PC-9 (cell line): Measurements from ENCODE around the gene FOXL2NB. TPM values are rescaled to one million over a fixed set of nuclear protein-coding genes. Genes with fewer than 3 reads are reported as not detected.

Source experiments
- BruUV-seq: library from RNA; stranded (reverse); fragments of 400-500 nt; replicated peaks from 2 replicates; lab custom pipeline; 2021; lab: Mats Ljungman, UMichigan
- CTCF ChIA-PET: fragments of 300-600 bp; sonication (Branson Sonifier 250); formaldehyde crosslinking; loops from one replicate; lab custom pipeline; 2022; ENCODE audit warnings: antibody characterized with exemption; lab: Charles Lee
- POLR2A ChIA-PET: fragments of 300-600 bp; sonication (Branson Sonifier 250); formaldehyde crosslinking; loops from one replicate; lab custom pipeline; 2022; ENCODE audit warnings: antibody characterized with exemption; ENCODE audit not compliant: unreplicated experiment; lab: Charles Lee
- DNase-seq, 2 experiments: peaks; one replicate each; pipeline versions ENCODE4 v3.0.0 to v3.0.0-alpha.2; 2015 to 2022; ENCODE audit warnings: mixed read lengths in 1 of 2
- H2AFZ ChIP-seq: fragments of 200-600 bp; sonication (generic); 2 replicates; pipeline ENCODE4 v1.8.1; 2017; ENCODE audit warnings: antibody characterized with exemption
- H3F3A ChIP-seq: fragments of 200-600 bp; sonication (generic); 2 replicates; pipeline ENCODE4 v1.8.1; 2017; ENCODE audit warnings: antibody characterized with exemption, mild to moderate bottlenecking, low read depth; ENCODE audit not compliant: insufficient read depth
- H3K27ac ChIP-seq: fragments of 200-600 bp; sonication (generic); 2 replicates; pipeline ENCODE4 v1.6.1; 2016; ENCODE audit warnings: mixed run types
- H3K27me3 ChIP-seq: fragments of 200-600 bp; sonication (generic); 2 replicates; pipeline ENCODE4 v1.6.1; 2016; ENCODE audit warnings: low read depth, mixed run types; ENCODE audit not compliant: insufficient read depth
- H3K36me3 ChIP-seq: fragments of 200-600 bp; sonication (generic); 2 replicates; pipeline ENCODE4 v1.6.1; 2016; ENCODE audit warnings: low read depth, mixed run types
- H3K4me1 ChIP-seq: fragments of 200-600 bp; sonication (generic); replicated peaks from 2 replicates; pipeline ENCODE4 v1.6.1; 2016; ENCODE audit warnings: mixed run types; ENCODE audit not compliant: insufficient read depth
- H3K4me2 ChIP-seq: fragments of 200-600 bp; sonication (generic); 2 replicates; pipeline ENCODE4 v1.6.1; 2017; ENCODE audit warnings: mixed run types
- H3K4me3 ChIP-seq: fragments of 200-600 bp; sonication (generic); 2 replicates; pipeline ENCODE4 v1.6.1; 2016; ENCODE audit warnings: mixed run types
- H3K79me2 ChIP-seq: fragments of 200-600 bp; sonication (generic); 2 replicates; pipeline ENCODE4 v1.6.1; 2017; ENCODE audit warnings: low read depth, mixed run types
- H3K9me2 ChIP-seq: fragments of 200-600 bp; sonication (generic); 2 replicates; pipeline ENCODE4 v1.8.1; 2017; ENCODE audit warnings: mild to moderate bottlenecking; ENCODE audit not compliant: insufficient read depth
- H3K9me3 ChIP-seq: fragments of 200-600 bp; sonication (generic); 2 replicates; pipeline ENCODE4 v1.8.1; 2016; ENCODE audit warnings: low read depth; ENCODE audit not compliant: insufficient read depth
- H4K20me1 ChIP-seq: fragments of 200-600 bp; sonication (generic); 2 replicates; pipeline ENCODE4 v1.8.1; 2017; ENCODE audit not compliant: insufficient read depth
- CTCF ChIP-seq: fragments of 200-600 bp; sonication (generic); conservative IDR thresholded peaks from 2 replicates; pipeline ENCODE4 v1.6.1; 2017; ENCODE audit warnings: mixed run types, antibody characterized with exemption, mild to moderate bottlenecking, moderate library complexity
- EZH2 ChIP-seq: fragments of 200-600 bp; sonication (generic); IDR thresholded peaks from 2 replicates; pipeline ENCODE4 v1.8.0; 2017; ENCODE audit warnings: antibody characterized with exemption, low read depth
- intact Hi-C: fragments of 100-400 bp; cut with micrococcal nuclease; formaldehyde crosslinking; loops from one replicate; pipeline ENCODE4 v1.10.0; 2022; ENCODE audit not compliant: unreplicated experiment
- total RNA-seq: library from RNA; stranded (reverse); gene quantifications from 2 replicates; pipeline ENCODE4 v1.2.3, GENCODE V29; 2021

Gene FOXL2NB
- total RNA-seq, 1 experiment from 2014 or later, result 0.09 TPM

GRCh38 chr3:138899351-138899991 lies 47.5 kb upstream of the FOXL2NB start:
- Histone ChIP-seq H3K4me1 (peaks cover 23% of the 10 kb centered on the region), H3K4me2 (no peak overlapping the region), H3F3A (peaks cover 7% of the 10 kb centered on the region; the same call in 1 of the 2 replicates), H3K79me2 (no peaks in the 10 kb centered on the region), H2AFZ (no peak overlapping the region), H3K27ac (no peak overlapping the region), H3K36me3 (no peaks in the 10 kb centered on the region), H4K20me1 (no peaks in the 10 kb centered on the region), H3K27me3 (no peaks in the 10 kb centered on the region), H3K9me2 (no peaks in the 10 kb centered on the region), H3K4me3 (no peak overlapping the region), H3K9me3 (no peaks in the 10 kb centered on the region)
- CTCF ChIA-PET, result interaction anchor here (0.7 to 1.1 kb wide), 2 partner anchors 24 to 67 kb away, joined by 5 to 6 read pairs; no protein-coding TSS in a partner anchor
- BruUV-seq, result no TSS peak
- no peak for DNase-seq
- no peak for TF ChIP-seq CTCF
- TF ChIP-seq EZH2, result no peak
- intact Hi-C loops, result no loop called here
- POLR2A ChIA-PET, result interaction anchor here (0.6 kb wide), 1 partner anchor 125 kb away, joined by 7 read pairs; no protein-coding TSS in a partner anchor

- no peaks in the 10 kb centered on the region for H4K20me1 ChIP-seq
- no peak overlapping the region for H3K27ac ChIP-seq
- peaks cover 7% of the 10 kb centered on the region; the same call in 1 of the 2 replicates for H3F3A ChIP-seq
- ChIA-PET CTCF (no interaction called here), POLR2A (interaction anchor here (0.6 kb wide), 1 partner anchor 9 kb away, joined by 3 read pairs; no protein-coding TSS in a partner anchor)
- H3K4me3 ChIP-seq, result no peak overlapping the region
- H3K9me3 ChIP-seq, result peaks cover 7% of the 10 kb centered on the region; the same call in 1 of the 2 replicates
- no peak overlapping the region for H3K4me2 ChIP-seq
- no peaks in the 10 kb centered on the region for H3K9me2 ChIP-seq
- BruUV-seq, result no TSS peak
- H3K79me2 ChIP-seq, result no peaks in the 10 kb centered on the region
- H3K4me1 ChIP-seq, result peaks cover 23% of the 10 kb centered on the region
- intact Hi-C loops, result no loop called here
- H3K27me3 ChIP-seq, result no peaks in the 10 kb centered on the region
- no peaks in the 10 kb centered on the region for H3K36me3 ChIP-seq
- TF ChIP-seq CTCF (no peak), EZH2 (no peak)
- no peak for DNase-seq
- H2AFZ ChIP-seq, result no peak overlapping the region
Observed at GRCh38 chr3:138901567-138901966, 45.5 kb upstream of the FOXL2NB start.

GRCh38 chr3:138902171-138902570 lies 44.8 kb upstream of the FOXL2NB start:
- TF ChIP-seq EZH2 (no peak), CTCF (no peak)
- Histone ChIP-seq H3K4me2 (no peak overlapping the region), H3K27me3 (no peaks in the 10 kb centered on the region), H3K9me2 (no peaks in the 10 kb centered on the region), H4K20me1 (no peaks in the 10 kb centered on the region), H3K36me3 (no peaks in the 10 kb centered on the region), H3K4me1 (peaks cover 23% of the 10 kb centered on the region), H3F3A (peaks cover 7% of the 10 kb centered on the region; the same call in 1 of the 2 replicates), H3K79me2 (no peaks in the 10 kb centered on the region), H3K9me3 (peaks cover 7% of the 10 kb centered on the region; the same call in 1 of the 2 replicates), H2AFZ (no peak overlapping the region), H3K27ac (no peak overlapping the region), H3K4me3 (no peak overlapping the region)
- CTCF ChIA-PET, result no interaction called here
- DNase-seq, result no peak
- intact Hi-C loops, result no loop called here
- BruUV-seq, result no TSS peak
- POLR2A ChIA-PET, result no interaction called here
